Activated effector memory CD4-positive, alpha-beta T cell treated with anti-CD3 and anti-CD28 coated beads, Interleukin-2, amount 50 U/mL, for 16 hours (primary cell): Measurements from ENCODE around the gene FANCI.

ENCODE experiments used
- DNase-seq: peaks from one replicate; pipeline ENCODE4 v3.0.0-alpha.2; 2020

FANCI gene

GRCh38 chr15:89308236-89308635 lies 64.5 kb downstream of the FANCI start:
- no peak for DNase-seq

DNA sequence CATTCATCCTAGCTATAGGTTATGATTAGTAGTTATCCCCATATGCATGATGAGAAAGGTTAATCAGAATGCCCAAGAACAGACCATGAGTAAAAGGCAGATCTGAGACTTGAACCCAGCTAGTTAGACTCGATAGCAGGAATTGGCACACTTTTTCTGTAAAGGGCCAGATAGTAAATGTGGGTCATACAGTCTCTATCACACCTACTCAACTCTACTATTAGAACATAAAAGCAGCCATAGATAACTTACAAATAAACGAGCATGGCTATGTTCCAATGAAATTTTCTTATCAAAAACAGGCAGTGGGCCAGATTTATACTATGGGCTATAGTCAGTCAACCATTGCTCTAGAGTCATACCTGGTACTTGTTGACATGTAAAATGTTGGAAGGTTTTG lies 66.2 kb downstream of the FANCI start:
- DNase-seq = no peak

DNA sequence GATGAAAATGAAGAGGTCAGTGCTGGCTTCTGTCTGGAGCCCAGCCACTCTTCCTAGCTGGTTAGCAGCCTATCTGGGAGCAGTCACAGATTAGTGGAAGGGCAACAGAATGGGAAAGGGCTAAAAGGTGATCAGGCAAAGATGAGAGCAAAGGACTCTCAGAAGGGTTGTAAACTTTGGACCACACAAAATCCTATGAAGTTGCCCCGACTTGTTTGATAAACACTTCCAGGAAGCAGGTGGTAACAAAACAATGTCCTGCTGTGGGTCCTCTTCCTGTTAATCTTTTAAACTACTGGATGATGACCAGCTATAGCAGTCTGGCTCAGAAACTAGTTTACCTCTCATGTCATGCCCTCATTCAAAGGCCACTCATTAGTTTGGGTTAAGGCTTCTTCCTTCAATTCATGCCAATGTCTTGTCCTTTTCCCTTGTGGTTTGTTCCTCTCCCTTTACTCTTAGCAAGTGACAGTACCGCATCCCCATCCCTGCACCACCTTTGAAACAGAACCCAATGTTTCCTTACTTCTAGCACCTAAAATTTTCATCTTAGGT lies 71.7 kb downstream of the FANCI start:
- no peak for DNase-seq

DNA sequence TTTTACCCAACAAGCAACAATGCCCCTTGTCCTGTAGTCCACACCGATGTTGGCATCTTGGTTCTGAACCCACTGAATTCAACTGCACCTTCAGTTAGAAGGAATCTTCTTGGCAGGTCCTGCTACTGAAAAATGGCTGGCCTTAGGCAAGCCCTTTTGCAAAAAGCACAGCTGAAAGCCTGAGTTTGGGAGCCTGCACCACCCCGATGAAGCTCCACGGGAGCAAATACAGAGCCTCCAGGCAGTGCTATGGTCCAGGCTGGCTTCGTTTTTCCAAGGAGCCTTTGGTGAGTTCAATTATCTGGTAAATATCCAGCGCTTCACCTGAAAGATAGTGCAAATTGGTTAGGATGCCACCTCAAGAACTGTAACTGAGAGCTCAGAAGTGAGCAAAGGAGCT lies 72.7 kb downstream of the FANCI start:
- DNase-seq = no peak

- DNase-seq = no peak
Measured at GRCh38 chr15:89317186-89317720, 73.5 kb downstream of the FANCI start.

GRCh38 chr15:89319678-89320077 lies 75.9 kb downstream of the FANCI start:
- no peak for DNase-seq

GRCh38 chr15:89320200-89320599 lies 76.4 kb downstream of the FANCI start:
- DNase-seq = no peak

- no peak for DNase-seq
Measured at GRCh38 chr15:89321521-89322410, 78.0 kb downstream of the FANCI start.

- no peak for DNase-seq
Measured at GRCh38 chr15:89322822-89323221, 79.0 kb downstream of the FANCI start.

GRCh38 chr15:89323825-89324224 lies 80.0 kb downstream of the FANCI start:
- no peak for DNase-seq

DNA sequence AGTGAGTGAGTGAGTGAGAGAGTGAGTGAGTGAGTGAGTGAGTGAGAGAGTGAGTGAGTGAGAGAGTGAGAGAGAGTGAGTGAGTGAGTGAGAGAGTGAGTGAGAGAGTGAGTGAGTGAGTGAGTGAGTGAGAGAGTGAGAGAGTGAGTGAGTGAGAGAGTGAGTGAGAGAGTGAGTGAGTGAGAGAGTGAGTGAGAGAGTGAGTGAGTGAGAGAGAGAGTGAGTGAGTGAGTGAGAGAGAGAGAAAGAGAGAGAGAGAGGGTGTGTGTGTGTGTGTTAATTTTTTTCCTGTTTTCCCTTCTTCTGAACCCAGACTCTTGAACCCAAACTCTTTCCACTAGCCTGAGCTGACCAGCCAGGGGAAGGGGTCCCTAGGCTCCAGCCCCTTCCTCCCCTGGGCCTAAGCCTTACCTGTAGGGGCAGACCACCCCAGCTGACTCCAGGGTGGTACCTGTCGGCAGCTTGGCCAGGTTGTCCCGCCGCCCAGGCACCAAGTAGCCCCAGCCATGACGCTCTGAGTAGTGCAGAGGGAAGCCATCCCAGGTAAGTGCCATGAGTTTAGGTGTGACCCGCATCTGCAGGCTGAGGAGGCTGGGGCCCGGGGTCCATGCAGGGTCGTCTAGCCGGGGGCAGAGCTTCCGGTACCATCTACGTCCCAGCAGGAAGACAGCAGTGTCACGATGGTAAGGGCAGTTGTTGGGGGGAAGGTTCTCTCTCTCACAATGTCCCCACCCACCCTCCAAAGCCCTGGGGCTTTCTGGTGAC lies 81.4 kb downstream of the FANCI start:
- no peak for DNase-seq

DNA sequence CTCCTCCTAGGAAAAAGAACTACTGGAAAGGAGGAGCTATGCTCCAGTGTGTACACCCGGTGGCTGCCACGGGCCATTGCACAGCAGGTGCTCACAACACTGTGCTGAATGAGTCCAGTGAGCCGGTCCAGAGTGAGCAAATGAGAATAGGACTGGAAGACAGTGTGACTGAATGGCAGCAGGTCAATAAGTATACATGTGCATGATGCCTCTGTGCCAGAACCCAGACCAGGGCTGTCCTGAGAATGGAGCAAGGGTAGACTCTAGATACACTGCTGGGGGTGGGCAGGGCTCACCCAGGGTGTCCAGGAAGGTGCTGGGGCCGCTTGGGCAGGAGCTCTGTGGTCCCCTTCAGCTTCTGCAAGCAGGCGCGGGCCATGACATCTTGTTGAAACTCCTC lies 82.5 kb downstream of the FANCI start:
- DNase-seq = no peak

DNA sequence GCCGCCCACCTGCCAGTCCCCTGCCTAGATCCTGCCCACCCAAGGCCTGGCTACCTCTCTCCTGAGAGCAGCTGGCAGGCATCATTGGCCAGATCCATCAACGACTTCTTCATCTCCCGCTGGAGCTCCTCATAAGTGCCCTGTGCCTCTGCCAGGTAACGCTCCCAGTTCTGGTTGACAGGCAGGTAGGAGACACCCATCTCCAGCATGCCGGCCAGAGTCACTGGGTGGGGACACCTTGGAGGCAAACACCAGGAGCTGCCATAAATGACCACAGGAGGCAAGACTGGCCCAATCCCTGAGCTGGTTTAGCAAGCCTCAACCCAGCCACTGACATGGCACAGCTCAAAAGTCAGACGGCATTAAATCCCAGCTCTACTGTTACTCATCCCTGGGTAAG lies 83.3 kb downstream of the FANCI start:
- no peak for DNase-seq

GRCh38 chr15:89328398-89329254 lies 84.8 kb downstream of the FANCI start:
- DNase-seq = no peak

DNA sequence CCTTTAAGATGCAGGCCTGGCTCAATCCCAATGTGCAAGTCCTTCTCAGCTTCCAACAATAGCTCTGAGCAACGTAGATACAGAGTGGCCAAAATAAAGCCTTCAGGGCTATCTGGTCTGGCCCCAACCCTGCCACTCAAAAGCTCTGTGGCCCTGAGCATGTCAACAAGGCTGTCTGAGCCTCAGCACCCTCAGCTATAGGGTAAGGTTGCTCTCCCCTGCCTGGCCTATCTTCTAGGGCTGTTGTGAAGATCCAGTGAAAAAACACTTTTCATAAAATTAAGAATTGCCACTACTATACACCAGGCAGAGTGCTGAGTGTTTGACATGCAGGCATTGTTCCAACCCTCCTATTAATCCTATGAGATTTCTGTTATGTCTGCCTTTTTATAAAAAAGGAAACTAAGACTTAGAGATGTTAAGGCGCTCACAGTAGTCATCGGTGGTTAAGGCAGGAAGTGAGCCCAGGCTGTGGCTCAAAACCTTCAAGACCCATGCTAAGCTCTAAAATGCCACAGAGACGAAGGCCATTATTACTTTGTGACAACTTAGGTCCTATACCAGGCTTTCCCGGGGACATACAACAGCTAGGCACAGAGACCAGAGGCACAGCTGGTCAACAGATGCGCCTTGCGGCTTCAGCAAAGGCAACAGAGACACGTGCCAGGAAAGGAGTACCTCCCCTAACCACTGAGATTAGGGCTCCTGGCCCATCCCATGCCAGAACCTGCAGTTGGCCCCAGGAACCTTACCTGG lies 85.7 kb downstream of the FANCI start:
- DNase-seq = peak; percentile 67

DNA sequence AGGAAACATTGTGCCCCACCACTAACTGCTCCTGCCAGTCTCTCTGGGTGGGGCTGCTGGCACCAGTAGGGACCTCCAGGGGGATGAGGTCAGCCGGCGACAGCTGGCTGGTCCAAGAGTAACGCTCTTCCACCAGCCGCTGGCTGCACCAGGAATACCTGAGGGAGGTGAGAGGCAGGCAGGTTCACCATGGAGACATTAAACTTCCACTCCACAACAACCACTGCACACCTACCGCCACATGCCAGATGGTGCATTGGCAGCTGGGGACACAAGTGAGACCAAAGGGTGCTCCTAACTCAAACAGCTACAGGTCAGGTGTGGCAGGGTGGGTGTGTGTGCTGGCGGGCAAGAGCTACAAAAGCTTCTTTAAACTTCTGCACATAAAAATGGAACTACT lies 86.3 kb downstream of the FANCI start:
- no peak for DNase-seq

DNA sequence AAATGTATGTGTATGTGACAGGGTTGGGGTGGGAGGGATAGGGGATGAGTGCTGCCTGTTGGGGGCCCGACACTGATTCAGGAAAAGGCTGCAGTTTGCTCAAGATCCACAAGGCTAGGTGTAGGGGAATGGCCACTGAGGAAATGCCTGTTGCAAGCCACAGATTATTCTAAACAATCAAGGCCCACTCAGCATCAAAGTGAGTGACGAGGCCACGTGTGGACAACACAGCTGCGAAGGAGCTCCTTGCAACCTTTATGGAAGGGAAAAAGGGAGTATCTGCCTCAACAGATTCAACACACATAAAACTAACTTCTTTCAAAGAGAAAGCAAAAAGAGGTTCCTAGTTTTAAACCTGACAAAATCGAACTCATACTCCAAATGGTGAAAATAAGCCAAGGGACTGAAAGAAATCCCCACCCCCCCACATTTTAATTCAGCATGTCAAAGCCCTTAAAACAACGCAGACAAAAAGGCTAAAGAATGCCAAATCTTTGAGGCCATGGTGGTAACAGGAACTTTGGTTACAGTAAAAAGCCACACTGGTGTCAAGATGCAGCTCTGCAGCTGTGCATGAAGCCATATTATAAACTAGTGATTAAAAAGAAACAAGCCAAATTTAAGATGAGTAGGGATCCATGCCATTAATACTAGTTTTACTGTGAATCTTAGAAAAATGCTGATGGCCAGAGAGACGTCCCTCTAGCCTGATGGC lies 87.3 kb downstream of the FANCI start:
- DNase-seq = no peak

DNA sequence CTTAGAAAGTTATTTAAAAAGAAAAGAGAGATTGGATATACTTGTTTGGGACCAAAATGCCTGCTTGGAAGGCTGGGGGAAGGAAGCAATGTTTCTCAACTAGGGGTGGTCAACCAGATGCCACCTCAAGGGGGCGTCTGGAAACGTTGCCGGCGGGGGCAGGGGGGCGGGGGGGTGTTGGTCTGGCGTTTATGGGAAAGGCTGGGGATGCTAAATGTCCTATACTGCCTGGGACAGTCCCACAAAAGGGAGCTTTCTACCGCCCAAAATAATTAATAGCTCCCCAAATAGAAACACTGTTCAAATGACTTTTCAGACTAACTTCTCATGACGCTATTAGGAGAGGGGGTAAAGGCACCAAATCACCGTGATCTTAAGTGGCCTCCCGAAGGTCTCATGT lies 88.7 kb downstream of the FANCI start:
- DNase-seq = peak; percentile 41

DNA sequence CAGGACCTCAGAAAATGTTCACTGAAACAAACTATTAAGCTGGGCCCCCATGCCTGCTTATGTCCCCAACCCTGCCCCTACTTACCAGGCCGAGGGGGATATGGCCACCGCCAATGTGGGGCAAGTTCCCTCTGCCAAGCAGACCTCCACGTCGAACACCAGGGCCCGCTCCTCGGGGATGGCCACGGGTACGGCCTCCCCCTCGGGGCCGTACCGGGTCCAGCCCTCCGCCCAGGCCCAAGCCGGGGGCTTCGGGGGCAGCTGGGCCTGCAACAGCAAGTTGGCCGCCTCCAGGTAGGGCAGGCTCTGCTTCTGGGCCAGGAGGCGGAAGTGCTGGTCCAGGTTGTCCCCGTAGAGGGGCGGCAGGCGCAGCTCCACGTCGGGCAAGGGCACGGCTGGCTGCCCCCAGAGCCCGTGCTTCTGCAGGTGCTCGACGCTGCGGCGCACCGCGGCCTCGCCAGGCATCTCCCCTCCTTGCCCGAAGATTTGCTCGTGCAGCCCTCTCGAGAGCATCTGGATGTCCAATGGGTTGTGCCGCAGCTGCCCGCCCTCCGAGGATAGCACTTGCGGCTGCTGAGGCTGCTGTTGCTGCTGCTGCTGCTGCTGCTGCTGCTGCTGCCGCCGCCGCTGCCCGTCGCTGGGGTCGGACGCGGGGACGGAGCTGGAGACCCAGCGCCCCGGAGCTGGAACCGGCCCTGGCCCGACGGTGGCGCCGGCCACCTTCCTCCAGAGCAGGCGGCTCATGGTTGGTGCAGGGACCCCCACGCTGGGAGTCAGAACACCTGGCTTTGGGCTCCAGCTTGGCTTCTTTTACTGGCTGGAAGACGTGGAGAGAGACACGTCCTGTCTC lies 89.5 kb downstream of the FANCI start:
- DNase-seq = peak; percentile 62

DNA sequence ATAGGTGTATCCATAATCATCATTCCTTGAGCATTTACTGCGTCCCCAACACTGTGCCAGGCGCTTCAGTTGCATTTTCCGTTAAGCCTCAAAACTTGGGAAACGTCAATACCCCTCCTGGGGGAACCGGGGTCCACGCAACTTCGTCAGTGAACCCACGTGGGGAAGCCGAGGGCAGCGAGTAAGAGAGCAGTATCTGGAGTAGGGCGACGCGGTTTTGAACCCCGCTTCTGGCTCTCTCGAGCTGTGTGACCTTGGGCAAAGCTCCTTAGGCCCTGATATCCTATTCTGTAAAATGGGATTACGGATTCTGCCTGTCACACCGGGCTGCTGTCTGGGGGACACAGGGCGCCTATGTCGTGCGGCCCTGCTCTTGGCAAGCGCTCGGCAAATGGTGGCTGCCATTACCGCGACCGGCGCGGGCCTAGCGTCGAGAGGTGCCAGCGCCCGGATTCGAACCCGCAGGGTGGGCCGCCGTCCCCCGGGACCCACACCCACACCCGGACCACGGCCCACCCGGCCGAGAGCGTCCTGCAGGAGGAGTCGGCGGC lies 90.3 kb downstream of the FANCI start:
- DNase-seq = no peak
